GM19455 (cell line): ENCODE results near the gene STK10.
"Not testable (repeated sequence)": the region's sequence is repeated elsewhere in the genome, so short reads cannot be mapped to it uniquely, and the experiment has no call there.

Experiments used
- ATAC-seq: cut with Tn5 transposase; IDR thresholded peaks from one replicate; pipeline ENCODE4 v1.9.1; 2021; ENCODE audit not compliant: unreplicated experiment

STK10 gene

GRCh38 chr5:172029876-172030275 is 158.1 kb downstream of the STK10 start:
- ATAC-seq = no peak

GRCh38 chr5:172028167-172028566 is 159.9 kb downstream of the STK10 start:
- no peak for ATAC-seq

GRCh38 chr5:172020110-172020786 is 167.8 kb downstream of the STK10 start:
- not testable (repeated sequence) for ATAC-seq

- ATAC-seq = no peak
These were observed 172.7 kb downstream of the STK10 start for GRCh38 chr5:172015346-172015745.

GRCh38 chr5:172010278-172010677 is 177.7 kb downstream of the STK10 start:
- ATAC-seq = no peak

- ATAC-seq = no peak
These were observed 178.3 kb downstream of the STK10 start for GRCh38 chr5:172009536-172010270.

- no peak for ATAC-seq
These were observed 179.3 kb downstream of the STK10 start for GRCh38 chr5:172008689-172009141.

- no peak for ATAC-seq
These were observed 179.9 kb downstream of the STK10 start for GRCh38 chr5:172008111-172008455.

GRCh38 chr5:172007175-172008110 is 180.6 kb downstream of the STK10 start:
- ATAC-seq = no peak

GRCh38 chr5:172006321-172007174 is 181.5 kb downstream of the STK10 start, which contains the start of gene FBXW11:
FBXW11 (minus strand) TSS chr5:172006638; CDS start chr5:172006502, 136 bp downstream.
- ATAC-seq = peak; percentile 84

- peak; percentile 7 for ATAC-seq
These were observed 182.2 kb downstream of the STK10 start for GRCh38 chr5:172005708-172006320.

- ATAC-seq = no peak
These were observed 183.2 kb downstream of the STK10 start for GRCh38 chr5:172004824-172005237.

GRCh38 chr5:172003746-172004145 is 184.3 kb downstream of the STK10 start:
- ATAC-seq = no peak

GRCh38 chr5:172002840-172003512 is 185.0 kb downstream of the STK10 start:
- ATAC-seq = no peak

GRCh38 chr5:172002310-172002709 is 185.7 kb downstream of the STK10 start:
- no peak for ATAC-seq

GRCh38 chr5:171999877-172000276 is 188.1 kb downstream of the STK10 start:
- ATAC-seq = peak; percentile 56

- ATAC-seq = no peak
These were observed 188.9 kb downstream of the STK10 start for GRCh38 chr5:171999100-171999499.

- no peak for ATAC-seq
These were observed 191.0 kb downstream of the STK10 start for GRCh38 chr5:171997011-171997410.

- no peak for ATAC-seq
These were observed 195.2 kb downstream of the STK10 start for GRCh38 chr5:171992813-171993212.
